Stimulated activated CD8-positive, alpha-beta memory T cell treated with anti-CD3 and anti-CD28 coated beads, Interleukin-15, amount 100 ng/mL, for 1 hour (primary cell): ENCODE measurements around the gene APOO.
"Not testable (repeated sequence)": the region's sequence is repeated elsewhere in the genome, so short reads cannot be mapped to it uniquely, and the experiment has no call there.

Experiments used
- DNase-seq: peaks from one replicate; pipeline ENCODE4 v3.0.0-alpha.2; 2020; ENCODE audit warnings: low read depth

The APOO gene

DNA sequence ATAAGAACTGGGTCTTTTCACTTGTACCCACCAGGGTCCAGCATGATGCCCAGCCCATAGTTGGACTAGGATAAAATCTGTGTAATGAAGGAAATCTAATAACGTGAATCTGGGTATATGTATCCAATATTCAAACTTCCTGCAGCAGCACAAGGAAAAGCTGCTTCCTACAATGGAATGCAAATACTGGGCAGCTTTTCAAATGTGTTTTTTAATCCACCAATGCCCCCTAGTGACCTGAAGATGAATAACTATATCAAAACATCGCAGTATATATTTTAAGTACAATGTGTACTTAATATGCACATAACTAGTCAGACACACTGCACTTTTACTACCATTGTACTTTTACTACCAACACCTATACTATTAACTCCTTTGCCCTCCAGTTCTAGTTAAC, 5.3 kb downstream of the APOO start:
- no peak for DNase-seq

DNA sequence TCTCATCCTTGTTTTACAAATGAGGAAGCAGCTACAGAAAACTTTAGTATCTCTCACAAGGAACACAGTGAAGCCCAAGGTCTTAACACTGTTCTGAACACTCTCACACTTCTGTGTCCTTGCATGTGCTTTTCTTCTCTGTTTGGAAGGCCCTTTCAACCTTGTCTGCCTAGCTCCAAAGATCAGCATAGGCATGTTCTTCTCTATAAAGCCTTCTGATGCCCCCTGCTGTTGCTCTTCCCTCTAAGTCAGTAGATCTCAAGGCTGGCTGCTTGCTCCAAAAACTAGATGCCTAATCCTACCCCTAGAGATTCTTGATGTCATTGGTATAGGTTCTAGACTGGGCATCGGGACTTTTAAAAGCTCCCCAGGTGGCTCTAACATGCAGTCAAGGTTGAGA, 5.9 kb downstream of the APOO start:
- no peak for DNase-seq

DNA sequence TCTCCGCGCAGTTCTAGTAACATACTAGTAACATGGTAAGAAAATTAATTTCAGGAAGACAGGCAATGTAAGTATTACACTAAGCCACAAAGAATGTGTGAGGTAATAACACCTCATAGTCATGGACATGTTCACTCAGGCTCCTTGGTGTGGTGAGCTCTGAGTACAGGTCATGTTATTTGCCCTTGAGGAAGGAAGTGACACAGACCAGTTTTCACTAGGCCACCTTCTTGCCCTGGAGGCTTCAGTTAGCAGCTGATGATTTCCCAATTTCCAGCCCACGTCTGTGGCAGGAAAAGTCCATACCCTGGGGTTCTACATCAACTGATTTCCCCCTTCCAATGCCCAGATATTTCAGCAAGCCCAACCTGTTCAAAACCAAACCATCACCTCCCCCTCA, 6.7 kb downstream of the APOO start:
- DNase-seq, result no peak

GRCh38 chrX:23900220-23900797, 7.4 kb downstream of the APOO start:
- no peak for DNase-seq

GRCh38 chrX:23898412-23898959, 9.3 kb downstream of the APOO start:
- DNase-seq, result no peak

- no peak for DNase-seq
Observed at GRCh38 chrX:23896981-23897380, 10.8 kb downstream of the APOO start.

DNA sequence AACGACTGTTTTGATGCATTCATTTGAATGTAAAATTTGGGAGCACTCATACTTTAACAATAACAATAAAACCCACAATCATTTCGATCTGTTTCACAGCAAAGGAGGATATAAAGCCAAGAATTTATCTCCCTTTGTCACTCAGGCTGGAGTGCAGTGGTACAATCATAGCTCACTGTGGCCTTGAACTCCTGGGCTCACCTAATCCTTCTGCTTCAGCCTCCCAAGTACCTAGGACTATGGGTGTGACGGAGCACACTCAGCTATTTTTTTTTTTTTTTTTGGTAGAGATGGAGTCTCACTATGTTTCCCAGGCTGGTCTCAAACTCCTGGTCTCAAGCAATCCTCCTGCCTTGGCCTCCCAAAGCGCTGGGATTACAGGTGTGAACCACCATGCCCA, 11.2 kb downstream of the APOO start:
- DNase-seq, result not testable (repeated sequence)

GRCh38 chrX:23894993-23895392, 12.7 kb downstream of the APOO start:
- DNase-seq, result not testable (repeated sequence)

DNA sequence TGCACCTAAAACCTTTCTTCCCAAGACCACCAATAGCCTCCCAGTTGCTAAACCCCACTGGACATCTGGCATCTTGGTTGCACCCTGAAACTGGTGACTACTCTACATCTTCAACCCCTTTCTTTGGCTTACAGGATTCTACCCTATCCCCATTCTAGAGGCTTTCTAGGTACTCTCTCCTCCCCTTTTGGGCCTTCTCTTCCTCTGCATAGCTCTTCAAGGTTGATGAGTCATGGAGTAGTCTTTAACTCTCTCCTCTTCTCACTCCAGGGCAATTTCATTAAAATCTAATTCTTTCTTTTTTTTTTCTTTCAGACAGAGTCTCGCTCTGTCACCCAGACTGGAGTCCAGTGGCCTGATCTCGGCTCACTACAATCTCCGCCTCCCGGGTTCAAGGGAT, 16.8 kb downstream of the APOO start:
- no peak for DNase-seq

DNA sequence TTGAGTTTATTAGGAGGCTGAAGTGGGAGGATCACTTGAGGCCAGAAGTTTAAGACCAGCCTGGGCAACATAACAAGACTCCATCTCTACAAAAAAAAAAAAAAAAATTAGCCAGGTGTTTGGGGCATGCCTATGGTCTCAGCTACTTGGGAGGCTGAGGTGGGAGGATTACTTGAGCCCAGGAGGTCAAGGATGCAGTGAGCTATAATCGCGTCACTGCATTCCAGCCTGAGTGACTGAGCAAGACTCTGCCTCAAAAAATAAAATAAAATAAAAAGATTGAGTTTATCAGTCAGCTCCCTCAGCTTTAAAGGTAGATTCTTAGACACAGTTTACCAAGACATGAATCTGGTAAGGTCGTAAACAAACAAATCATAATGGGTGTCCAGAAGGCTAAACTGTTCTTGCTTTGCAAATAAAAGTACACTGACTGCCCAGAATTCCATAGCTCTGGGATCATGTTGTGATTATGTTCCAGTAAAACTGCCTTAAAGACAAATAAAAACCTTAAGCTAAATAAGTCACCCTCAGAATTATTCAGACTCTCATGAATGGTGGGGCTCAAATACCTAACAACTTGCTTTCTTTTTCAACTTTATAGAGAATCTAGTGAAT, 18.7 kb downstream of the APOO start:
- DNase-seq, result no peak

DNA sequence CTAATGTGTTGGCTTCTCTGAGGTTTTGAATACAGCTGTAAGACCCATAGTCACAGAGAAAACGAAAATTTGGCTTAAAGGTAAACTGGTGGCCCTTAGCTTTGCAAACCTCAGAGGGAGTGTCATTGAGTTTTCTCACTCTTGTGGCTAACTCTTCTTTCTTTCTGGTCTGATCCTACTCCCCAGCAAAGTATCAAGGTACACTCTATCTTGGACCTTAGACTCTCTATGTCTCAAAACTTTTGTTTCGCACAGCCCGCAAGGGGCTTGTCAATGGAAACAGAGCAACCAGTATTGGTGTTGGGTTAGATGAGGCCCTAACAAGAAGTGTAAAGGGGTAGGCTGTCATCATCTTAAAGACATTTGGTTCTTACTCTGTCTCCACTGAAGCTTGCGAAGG, 19.8 kb downstream of the APOO start:
- no peak for DNase-seq

DNA sequence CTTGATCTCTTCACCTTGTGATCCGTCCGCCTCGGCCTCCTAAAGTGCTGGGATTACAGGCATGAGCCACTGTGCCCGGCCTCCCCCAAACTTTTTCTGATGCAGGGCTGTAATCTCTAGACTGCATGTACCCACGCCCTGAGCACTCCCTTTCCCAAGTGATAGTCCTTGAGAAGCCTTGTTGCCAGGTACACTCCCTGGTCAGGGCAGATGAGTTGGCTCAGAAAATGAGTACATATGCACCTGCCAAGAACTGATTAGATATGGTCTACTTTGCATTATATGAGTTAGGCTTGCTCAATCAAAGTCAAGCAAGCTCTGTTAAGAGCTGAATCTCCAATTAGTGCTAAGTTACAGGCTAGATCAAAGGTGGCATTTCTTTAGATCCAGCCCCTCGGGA, 20.3 kb downstream of the APOO start:
- DNase-seq, result no peak

DNA sequence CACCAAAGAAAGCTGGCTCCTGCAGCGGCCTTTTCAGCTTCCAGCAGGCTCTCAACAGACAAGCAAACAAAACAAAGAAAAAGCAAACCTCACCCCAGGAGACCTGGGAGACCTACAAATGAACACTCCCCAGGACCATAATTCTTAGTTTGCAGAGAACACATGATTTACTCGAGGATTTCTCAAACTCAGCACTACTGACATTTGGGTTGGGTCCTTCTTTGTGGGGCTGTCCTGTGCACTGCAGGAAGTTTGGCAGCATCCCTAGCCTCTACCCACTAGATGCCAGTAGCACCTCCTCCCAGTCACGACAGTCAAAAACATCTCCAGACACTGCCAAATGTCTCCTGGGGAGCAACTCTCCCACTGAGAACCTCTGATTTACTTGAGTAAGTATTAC, 21.9 kb downstream of the APOO start:
- no peak for DNase-seq

GRCh38 chrX:23884427-23885024, 23.2 kb downstream of the APOO start:
- no peak for DNase-seq

GRCh38 chrX:23883737-23884354, 23.9 kb downstream of the APOO start:
- no peak for DNase-seq

DNA sequence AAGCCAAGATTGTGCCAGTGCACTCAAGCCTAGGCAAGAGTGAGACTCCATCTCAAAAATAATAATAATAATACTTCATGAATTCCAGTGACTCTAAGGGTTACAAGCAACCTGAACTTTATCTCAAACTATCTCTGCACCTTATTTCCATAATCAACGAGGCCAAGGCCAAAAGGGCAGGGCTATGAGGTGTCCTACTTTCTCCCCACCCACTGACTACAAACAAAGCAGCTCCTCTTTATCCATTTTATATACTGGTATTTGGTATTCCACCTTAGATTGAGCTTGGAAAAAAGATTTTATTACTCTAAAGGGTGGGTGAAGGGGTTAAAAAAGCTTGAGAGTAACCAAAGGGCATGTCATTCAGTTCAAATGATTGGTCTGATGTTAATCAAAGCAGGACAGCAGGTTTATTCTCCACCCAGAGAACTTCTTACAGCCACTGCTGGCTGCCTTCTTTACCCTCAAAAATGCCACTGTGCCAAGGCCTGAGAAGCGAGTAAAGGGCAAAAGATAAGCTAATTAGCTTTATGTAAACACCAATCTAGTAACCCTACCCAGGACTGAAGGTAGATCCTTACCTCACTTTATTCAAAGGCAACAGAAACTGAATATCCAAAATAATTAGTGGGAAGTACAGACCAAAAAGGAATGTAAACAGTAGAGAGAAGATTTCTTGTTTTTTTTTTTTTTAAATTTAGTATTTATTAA, 28.2 kb downstream of the APOO start:
- no peak for DNase-seq

DNA sequence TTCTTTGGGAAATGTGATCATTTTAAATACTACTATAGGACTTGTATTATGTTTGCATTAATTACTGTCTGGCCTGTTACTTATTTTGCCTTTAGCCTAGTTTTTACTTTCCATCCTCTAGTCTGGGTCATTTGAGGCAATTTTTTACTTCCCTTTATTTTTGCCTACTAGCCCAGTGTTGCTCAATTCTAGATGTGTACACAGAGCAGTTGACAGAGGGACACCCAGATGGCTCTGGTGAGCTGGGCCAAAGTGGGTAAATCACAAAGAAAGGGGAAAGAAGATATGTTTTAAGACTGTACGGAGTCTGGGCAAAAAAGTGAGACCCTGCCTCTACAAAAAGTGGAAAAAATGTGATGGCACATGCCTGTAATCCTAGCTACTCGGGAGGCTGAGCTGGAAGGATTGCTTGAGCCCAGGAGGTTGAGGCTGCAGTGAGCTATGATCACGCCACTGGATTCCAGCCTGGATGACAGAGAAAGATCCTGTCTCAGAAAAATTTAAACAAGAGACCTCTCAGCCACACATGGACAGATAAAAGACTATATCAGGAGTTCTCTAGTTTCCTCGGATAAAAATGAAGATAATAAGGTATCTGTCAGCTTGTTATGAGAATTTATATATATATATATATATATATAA, 35.7 kb downstream of the APOO start:
- no peak for DNase-seq

- DNase-seq, result no peak
Observed at GRCh38 chrX:23870041-23870440, 37.7 kb downstream of the APOO start.

GRCh38 chrX:23864742-23865326, 42.9 kb downstream of the APOO start:
- no peak for DNase-seq

- not testable (repeated sequence) for DNase-seq
Observed at GRCh38 chrX:23861952-23862351, 45.8 kb downstream of the APOO start.

- no peak for DNase-seq
Observed at GRCh38 chrX:23861215-23861896, 46.4 kb downstream of the APOO start.
